ENCODE data around the gene TSHZ1.

Gene TSHZ1

GRCh38 chr18:75250471-75250821 is 39.8 kb downstream of the TSHZ1 start:
- H3K9me3 ChIP-seq (ENCODE audit: insufficient read depth, low read length) = no peaks in the 10 kb centered on the region
- no peaks in the 10 kb centered on the region for H3K27me3 ChIP-seq (ENCODE audit: low read length)
- H4K20me1 ChIP-seq (ENCODE audit: low read depth, low read length) = peaks cover 17% of the 10 kb centered on the region
- H3K4me3 ChIP-seq (ENCODE audit: insufficient read depth, low read length, poor library complexity, severe bottlenecking) = no peak overlapping the region
- H3F3A ChIP-seq (ENCODE audit: insufficient read depth) = no peaks in the 10 kb centered on the region
- no peak overlapping the region for H3K9ac ChIP-seq (ENCODE audit: low read length)
- H3K4me2 ChIP-seq (ENCODE audit: low read depth, low read length, poor library complexity, severe bottlenecking) = no peak overlapping the region
- H3K27ac ChIP-seq (ENCODE audit: low read depth, low read length) = no peak overlapping the region
- H2AFZ ChIP-seq (ENCODE audit: low read depth, low read length, severe bottlenecking) = no peak overlapping the region
- H3K9me2 ChIP-seq (replicated peaks; ENCODE audit: insufficient read depth, low read length) = no peaks in the 10 kb centered on the region
- TF ChIP-seq CTCF (IDR thresholded peaks at IDR 0.05; ENCODE audit: insufficient read depth, low read length, poor library complexity, severe bottlenecking) (no peak), EZH2phosphoT487 (conservative IDR thresholded peaks at IDR 0.05; ENCODE audit: low read length) (no peak)
- H3K79me2 ChIP-seq (ENCODE audit: insufficient read depth, low read length) = no peaks in the 10 kb centered on the region
- H3K36me3 ChIP-seq (ENCODE audit: low read length) = no peaks in the 10 kb centered on the region

- no peaks in the 10 kb centered on the region for H3K9me2 ChIP-seq (replicated peaks; ENCODE audit: insufficient read depth, low read length)
- no peaks in the 10 kb centered on the region for H3K9me3 ChIP-seq (ENCODE audit: insufficient read depth, low read length)
- peaks cover 22% of the 10 kb centered on the region for H4K20me1 ChIP-seq (ENCODE audit: low read depth, low read length)
- H2AFZ ChIP-seq (ENCODE audit: low read depth, low read length, severe bottlenecking) = no peak overlapping the region
- no peak for TF ChIP-seq EZH2phosphoT487 (conservative IDR thresholded peaks at IDR 0.05; ENCODE audit: low read length)
- TF ChIP-seq CTCF (IDR thresholded peaks at IDR 0.05; ENCODE audit: insufficient read depth, low read length, poor library complexity, severe bottlenecking) = no peak
- H3F3A ChIP-seq (ENCODE audit: insufficient read depth) = no peaks in the 10 kb centered on the region
- H3K27ac ChIP-seq (ENCODE audit: low read depth, low read length) = no peak overlapping the region
- H3K27me3 ChIP-seq (ENCODE audit: low read length) = no peaks in the 10 kb centered on the region
- H3K36me3 ChIP-seq (ENCODE audit: low read length) = no peaks in the 10 kb centered on the region
- no peak overlapping the region for H3K4me3 ChIP-seq (ENCODE audit: insufficient read depth, low read length, poor library complexity, severe bottlenecking)
- H3K79me2 ChIP-seq (ENCODE audit: insufficient read depth, low read length) = no peaks in the 10 kb centered on the region
- no peak overlapping the region for H3K9ac ChIP-seq (ENCODE audit: low read length)
- no peak overlapping the region for H3K4me2 ChIP-seq (ENCODE audit: low read depth, low read length, poor library complexity, severe bottlenecking)
These were observed 40.9 kb downstream of the TSHZ1 start for GRCh38 chr18:75251466-75251865.

- Histone ChIP-seq H3K4me2 (ENCODE audit: low read depth, low read length, poor library complexity, severe bottlenecking) (no peak overlapping the region), H3K9ac (ENCODE audit: low read length) (no peak overlapping the region), H3K27me3 (ENCODE audit: low read length) (no peaks in the 10 kb centered on the region), H3K9me2 (replicated peaks; ENCODE audit: insufficient read depth, low read length) (no peaks in the 10 kb centered on the region), H3K9me3 (ENCODE audit: insufficient read depth, low read length) (no peaks in the 10 kb centered on the region), H3K36me3 (ENCODE audit: low read length) (no peaks in the 10 kb centered on the region), H3K27ac (ENCODE audit: low read depth, low read length) (no peak overlapping the region), H4K20me1 (ENCODE audit: low read depth, low read length) (peaks cover 22% of the 10 kb centered on the region), H3K79me2 (ENCODE audit: insufficient read depth, low read length) (no peaks in the 10 kb centered on the region), H3K4me3 (ENCODE audit: insufficient read depth, low read length, poor library complexity, severe bottlenecking) (no peak overlapping the region), H2AFZ (ENCODE audit: low read depth, low read length, severe bottlenecking) (no peak overlapping the region), H3F3A (ENCODE audit: insufficient read depth) (no peaks in the 10 kb centered on the region)
- no peak for TF ChIP-seq EZH2phosphoT487 (conservative IDR thresholded peaks at IDR 0.05; ENCODE audit: low read length)
These were observed 41.5 kb downstream of the TSHZ1 start for GRCh38 chr18:75252136-75252535.

GRCh38 chr18:75253043-75253442 is 42.4 kb downstream of the TSHZ1 start:
- TF ChIP-seq EZH2phosphoT487 (conservative IDR thresholded peaks at IDR 0.05; ENCODE audit: low read length) = no peak
- no peak for TF ChIP-seq CTCF (IDR thresholded peaks at IDR 0.05; ENCODE audit: insufficient read depth, low read length, poor library complexity, severe bottlenecking)
- no peaks in the 10 kb centered on the region for H3K27me3 ChIP-seq (ENCODE audit: low read length)
- no peak overlapping the region for H3K4me3 ChIP-seq (ENCODE audit: insufficient read depth, low read length, poor library complexity, severe bottlenecking)
- no peaks in the 10 kb centered on the region for H3F3A ChIP-seq (ENCODE audit: insufficient read depth)
- no peaks in the 10 kb centered on the region for H3K36me3 ChIP-seq (ENCODE audit: low read length)
- H3K4me2 ChIP-seq (ENCODE audit: low read depth, low read length, poor library complexity, severe bottlenecking) = no peak overlapping the region
- H3K27ac ChIP-seq (ENCODE audit: low read depth, low read length) = no peak overlapping the region
- no peaks in the 10 kb centered on the region for H3K79me2 ChIP-seq (ENCODE audit: insufficient read depth, low read length)
- peaks cover 22% of the 10 kb centered on the region for H4K20me1 ChIP-seq (ENCODE audit: low read depth, low read length)
- H3K9ac ChIP-seq (ENCODE audit: low read length) = no peak overlapping the region
- H3K9me3 ChIP-seq (ENCODE audit: insufficient read depth, low read length) = no peaks in the 10 kb centered on the region
- no peaks in the 10 kb centered on the region for H3K9me2 ChIP-seq (replicated peaks; ENCODE audit: insufficient read depth, low read length)
- no peak overlapping the region for H2AFZ ChIP-seq (ENCODE audit: low read depth, low read length, severe bottlenecking)

All from SU-DHL-6 (cell line).